Lower leg skin (tissue), 3 donors: ENCODE results near the gene SH2B3.

Experiments used
- CTCF ChIP-seq, 3 donors: fragments of 450-650 bp; IDR thresholded peaks; one replicate each; pipeline ENCODE4 v1.5.1; 2016; ENCODE audit warnings: antibody characterized with exemption in 3 of 3, mild to moderate bottlenecking in 3 of 3, moderate library complexity in 2 of 3
- POLR2A ChIP-seq, 2 donors: fragments of 450-650 bp; IDR thresholded peaks; one replicate each; pipeline ENCODE4 v1.6.1; 2016 to 2017; ENCODE audit warnings: antibody characterized with exemption in 2 of 2, mild to moderate bottlenecking in 1 of 2, moderate library complexity in 1 of 2

- TF ChIP-seq CTCF (IDR thresholded peaks at IDR 0.05) (no peak), POLR2A (IDR thresholded peaks at IDR 0.05) (no peak)
Observed at GRCh38 chr12:111379942-111380554, 25.7 kb upstream of the SH2B3 start.
